HepG2 (cell line): Measurements from ENCODE around the gene MORC1. TPM values are rescaled to one million over a fixed set of nuclear protein-coding genes. Genes with fewer than 3 reads are reported as not detected.

Source experiments
- ATAC-seq: fragments of 200-7000 bp; cut with Tn5 transposase; 3 replicates; pipeline ENCODE4 v1.9.1; 2020; ENCODE audit warnings: mild to moderate bottlenecking, moderate library complexity
- BruUV-seq: library from RNA; stranded (reverse); fragments of 400-500 nt; replicated peaks from 2 replicates; lab custom pipeline; 2021; lab: Mats Ljungman, UMichigan
- CTCF ChIA-PET: fragments of 300-600 bp; formaldehyde crosslinking; extraction: SDS; loops from one replicate; lab custom pipeline; 2021; ENCODE audit warnings: low total read pairs, inconsistent platforms, low intra/inter-chr PET ratio; lab: Yijun Ruan, JAX
- POLR2A ChIA-PET: fragments of 350-600 bp; sonication (Branson Sonifier 250); formaldehyde crosslinking; loops from one replicate; lab custom pipeline; 2020; ENCODE audit warnings: antibody characterized with exemption, inconsistent platforms; lab: Yijun Ruan, JAX
- DNase-seq: peaks from one replicate; pipeline ENCODE4 v3.0.0-alpha.2; 2015; ENCODE audit warnings: low spot score
- FAIRE-seq: peaks from 3 replicates; lab custom pipeline; 2011; peaks lifted over from hg19 to GRCh38; lab: Jason Lieb, UNC
- H2AFZ ChIP-seq: one replicate; pipeline ENCODE4 v1.6.1; 2011; ENCODE audit warnings: low read length, inconsistent platforms
- H3K27ac ChIP-seq: fragments of 300-600 bp; 3 replicates; pipeline ENCODE4 v1.8.0; 2011; ENCODE audit warnings: mixed run types, mild to moderate bottlenecking, mixed read lengths, low read length, inconsistent platforms; ENCODE audit not compliant: insufficient read depth; ENCODE audit errors: extremely low read length
- H3K27me3 ChIP-seq, 2 experiments: fragments of 200-600 bp in 1 of 2; 2 replicates in 1 of 2; 3 replicates in 1 of 2; pipeline versions ENCODE4 v1.6.0 to v1.8.0; 2011; ENCODE audit warnings: low read length in 2 of 2, mild to moderate bottlenecking in 2 of 2, moderate library complexity in 2 of 2, inconsistent platforms in 1 of 2; ENCODE audit not compliant: insufficient read depth in 2 of 2, control insufficient read depth in 1 of 2
- H3K36me3 ChIP-seq, 2 experiments: fragments of 200-600 bp in 1 of 2; replicated peaks in 1 of 2; 2 replicates in 1 of 2; 3 replicates in 1 of 2; pipeline versions ENCODE4 v1.5.1 to v1.8.0; 2011; ENCODE audit warnings: low read length in 2 of 2, inconsistent platforms in 1 of 2; ENCODE audit not compliant: insufficient read depth in 2 of 2, control insufficient read depth in 1 of 2
- H3K4me1 ChIP-seq: 2 replicates; pipeline ENCODE4 v1.5.1; 2012; ENCODE audit warnings: low read length, inconsistent platforms; ENCODE audit not compliant: insufficient read depth
- H3K4me2 ChIP-seq: 2 replicates; pipeline ENCODE4 v1.6.0; 2011; ENCODE audit warnings: low read depth, low read length, inconsistent platforms
- H3K4me3 ChIP-seq, 3 experiments: fragments of 200-600 bp in 1 of 3; sonication (generic), shearing (Covaris generic) in 1 of 3; replicated peaks in 1 of 3; 2 replicates each; pipeline ENCODE4 v1.5.1; 2011 to 2016; ENCODE audit warnings: low read length in 3 of 3, inconsistent platforms in 2 of 3, low read depth in 2 of 3, mild to moderate bottlenecking in 2 of 3, control low read depth in 1 of 3, mixed read lengths in 1 of 3; ENCODE audit not compliant: insufficient read depth in 1 of 3
- H3K79me2 ChIP-seq: one replicate; pipeline ENCODE4 v1.6.1; 2011; ENCODE audit warnings: low read length, inconsistent platforms; ENCODE audit not compliant: insufficient read depth
- H3K9ac ChIP-seq: 2 replicates; pipeline ENCODE4 v1.6.0; 2011; ENCODE audit warnings: mild to moderate bottlenecking, low read depth, low read length, inconsistent platforms; ENCODE audit not compliant: insufficient read depth
- H3K9me3 ChIP-seq: 2 replicates; pipeline ENCODE4 v1.5.1; 2012; ENCODE audit warnings: mild to moderate bottlenecking, low read length
- H4K20me1 ChIP-seq: 2 replicates; pipeline ENCODE4 v1.6.0; 2011; ENCODE audit warnings: inconsistent platforms, mild to moderate bottlenecking, low read length, moderate library complexity; ENCODE audit not compliant: insufficient read depth
- ATRX ChIP-seq: sonication (generic); formaldehyde crosslinking; IDR thresholded peaks from 2 replicates; pipeline ENCODE4 v1.4.0; 2020; ENCODE audit warnings: missing genetic modification reagents, borderline replicate concordance
- BHLHE40 ChIP-seq: IDR thresholded peaks from 2 replicates; pipeline ENCODE4 v1.6.1; 2011; ENCODE audit warnings: low read length, improper control_type of control experiment
- EHMT2 ChIP-seq: fragments of 200-600 bp; sonication (generic); IDR thresholded peaks from 2 replicates; pipeline ENCODE4 v1.7.0; 2017; ENCODE audit warnings: antibody characterized with exemption, low read depth, low read length, borderline replicate concordance
- ELF3 ChIP-seq: IDR thresholded peaks from 2 replicates; pipeline ENCODE4 v1.6.1; 2016; ENCODE audit warnings: missing genetic modification reagents, missing compliant biosample characterization
- JUND ChIP-seq: sonication (generic); formaldehyde crosslinking; IDR thresholded peaks from 2 replicates; pipeline ENCODE4 v1.8.0; 2022; ENCODE audit warnings: mild to moderate bottlenecking, missing genetic modification reagents
- KDM5A ChIP-seq: fragments of 200-600 bp; sonication (generic); IDR thresholded peaks from 2 replicates; pipeline ENCODE4 v1.7.0; 2018; ENCODE audit warnings: antibody characterized with exemption, mild to moderate bottlenecking, low read length, borderline replicate concordance
- KLF15 ChIP-seq: sonication (generic); formaldehyde crosslinking; IDR thresholded peaks from 2 replicates; pipeline ENCODE4 v1.8.1; 2023; ENCODE audit warnings: borderline replicate concordance, mild to moderate bottlenecking, inconsistent platforms, missing genetic modification reagents, mixed read lengths
- MYNN ChIP-seq: sonication (generic); formaldehyde crosslinking; IDR thresholded peaks from 2 replicates; pipeline ENCODE4 v1.4.0; 2020; ENCODE audit warnings: mild to moderate bottlenecking, low read depth, missing genetic modification reagents
- NAIF1 ChIP-seq: sonication (generic); formaldehyde crosslinking; IDR thresholded peaks from 2 replicates; pipeline ENCODE4 v1.5.0; 2020; ENCODE audit warnings: mild to moderate bottlenecking, missing genetic modification reagents, borderline replicate concordance
- NFRKB ChIP-seq: fragments of 450-650 bp; IDR thresholded peaks from 2 replicates; pipeline ENCODE4 v1.6.1; 2017
- NFYC ChIP-seq: IDR thresholded peaks from 2 replicates; pipeline ENCODE4 v1.6.1; 2016; ENCODE audit warnings: missing genetic modification reagents, missing compliant biosample characterization
- NKX3-1 ChIP-seq: sonication (generic); formaldehyde crosslinking; IDR thresholded peaks from 2 replicates; pipeline ENCODE4 v1.5.0; 2020; ENCODE audit warnings: missing genetic modification reagents
- NR2F2 ChIP-seq: IDR thresholded peaks from 2 replicates; pipeline ENCODE4 v1.6.1; 2012; ENCODE audit warnings: low read depth, inconsistent platforms, borderline replicate concordance
- PHF5A ChIP-seq: IDR thresholded peaks from one replicate; pipeline ENCODE4 v1.6.1; 2018; ENCODE audit warnings: low read depth, missing genetic modification reagents; ENCODE audit not compliant: unreplicated experiment
- ZFP41 ChIP-seq: sonication (generic); formaldehyde crosslinking; IDR thresholded peaks from 2 replicates; pipeline ENCODE4 v1.4.0; 2020; ENCODE audit warnings: mild to moderate bottlenecking, missing genetic modification reagents, borderline replicate concordance
- ZNF674 ChIP-seq: sonication (generic); formaldehyde crosslinking; IDR thresholded peaks from 2 replicates; pipeline ENCODE4 v1.5.0; 2020; ENCODE audit warnings: low read depth, mild to moderate bottlenecking, missing genetic modification reagents
- ZNF83 ChIP-seq: sonication (generic); formaldehyde crosslinking; IDR thresholded peaks from 2 replicates; pipeline ENCODE4 v1.4.0; 2020; ENCODE audit warnings: missing genetic modification reagents, mild to moderate bottlenecking, borderline replicate concordance
- WGBS: methylation state at CpG from one replicate; pipeline ENCODE4 v1.1.6; 2017; ENCODE audit warnings: low lambda C conversion rate; 5-methylcytosine and 5-hydroxymethylcytosine counted together
- in situ Hi-C: cut with HindIII; loops from 2 replicates; pipeline ENCODE4 v1.10.0; 2017; ENCODE audit warnings: low pct_unique_long_range_greater_than_20kb; ENCODE audit not compliant: extremely low pct_ligation_motif_present
- intact Hi-C: fragments of 100-400 bp; cut with micrococcal nuclease; formaldehyde crosslinking; loops from one replicate; pipeline ENCODE4 v1.10.0; 2022; ENCODE audit not compliant: unreplicated experiment
- polyA plus RNA-seq, 8 experiments: library from polyadenylated mRNA; depleted of rRNA in 3 of 8; stranded (reverse) in 7 of 8; unstranded in 1 of 8; fragments of >200 nt; fragmentation: Illumina TruSeq in 4 of 8; extraction: Trizol in 4 of 8; gene quantifications; 2 replicates each; pipeline versions ENCODE4 v1.2.1 to v1.2.3, GENCODE V29; 2011 to 2016; ENCODE audit warnings: low read depth in 4 of 8, missing spikeins in 1 of 8, mixed read lengths in 1 of 8; ENCODE audit not compliant: insufficient read depth in 1 of 8
- total RNA-seq, 5 experiments: library from RNA; depleted of rRNA; stranded (reverse); fragments of >200 nt; fragmentation: Illumina TruSeq; extraction: Trizol; gene quantifications; 2 replicates each; pipeline ENCODE4 v1.2.3, GENCODE V29; 2016; ENCODE audit warnings: low read depth in 1 of 5
- TF ChIP-seq, protein P1 (sequence below): sonication (generic); formaldehyde crosslinking; IDR thresholded peaks from 2 replicates; pipeline ENCODE4 v1.9.0; 2021; ENCODE audit warnings: missing genetic modification reagents, mild to moderate bottlenecking, borderline replicate concordance
- TF ChIP-seq, protein P2 (sequence below): sonication (generic); formaldehyde crosslinking; IDR thresholded peaks from 2 replicates; pipeline ENCODE4 v1.8.0; 2022; ENCODE audit warnings: low read depth, missing genetic modification reagents

MORC1 gene
- total and polyA plus RNA-seq, 2 of the 13 experiments (the other 11 are each of a cell fraction or from before 2014, with no cell fraction given), result not detected

DNA sequence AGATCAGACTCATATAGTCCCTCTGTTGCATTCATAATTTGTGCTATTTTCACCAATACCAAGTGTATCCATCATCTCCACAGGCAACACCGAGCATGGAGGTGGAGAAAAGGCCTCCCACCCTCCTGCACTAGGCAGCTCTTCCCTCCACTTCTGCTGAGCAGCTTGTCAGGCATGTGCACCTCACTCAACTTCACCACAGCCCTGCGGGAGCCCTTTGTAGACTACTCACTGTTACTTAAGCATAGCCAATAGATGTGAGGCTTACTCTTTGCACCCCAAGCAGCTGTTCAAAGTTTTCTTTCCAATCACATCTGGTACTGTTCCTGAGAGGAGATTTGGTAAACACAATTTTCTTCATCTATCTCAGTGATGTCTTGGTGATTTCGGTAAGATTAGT lies 147.4 kb downstream of the MORC1 start (continued):
- no peak for TF ChIP-seq NR2F2
- no peak for TF ChIP-seq ATRX (CRISPR knock-in tag)
- no peak for TF ChIP-seq ZNF674 (CRISPR knock-in tag)
- TF ChIP-seq NFYC (CRISPR knock-in tag), result no peak
- no peak for TF ChIP-seq MYNN

DNA sequence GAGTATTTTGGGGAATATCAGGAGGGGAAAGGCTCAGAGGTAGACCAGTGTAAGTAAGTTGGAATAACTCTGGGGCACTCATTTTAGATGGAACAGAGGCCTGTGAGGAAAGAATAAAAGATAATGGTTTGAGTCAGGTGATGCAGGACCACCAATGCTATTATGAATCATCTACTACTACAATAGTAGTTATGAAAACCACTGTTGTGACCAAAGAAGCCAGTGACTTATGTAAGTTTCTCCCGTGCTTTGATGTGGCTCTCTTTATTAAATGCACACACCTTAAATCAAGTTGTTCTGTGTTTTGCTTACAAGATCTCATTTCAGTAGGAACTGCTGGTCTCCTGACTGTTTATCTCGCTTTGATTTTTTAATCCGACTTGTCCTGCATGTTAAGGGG lies 151.2 kb downstream of the MORC1 start:
- FAIRE-seq (no peak), ATAC-seq (no peak), DNase-seq (no peak)
- Histone ChIP-seq H3K27me3 (no peaks in the 10 kb centered on the region), H3K9ac (no peak overlapping the region), H3K9me3 (no peaks in the 10 kb centered on the region), H4K20me1 (no peaks in the 10 kb centered on the region), H3K27ac (no peak overlapping the region), H3K79me2 (no peaks in the 10 kb centered on the region), H3K36me3 (no peaks in the 10 kb centered on the region), H3K4me1 (no peaks in the 10 kb centered on the region), H3K4me2 (no peak overlapping the region), H3K4me3 (no peak overlapping the region)
- BruUV-seq, result no TSS peak
- POLR2A ChIA-PET, result no interaction called here
- CTCF ChIA-PET, result no interaction called here
- intact Hi-C loops, result no loop called here
- 9% methylated on average over 3 of the region's 3 CpGs for WGBS
- in situ Hi-C loops, result no loop called here
- TF ChIP-seq JUND (CRISPR knock-in tag) (no peak), NAIF1 (CRISPR knock-in tag) (no peak), KDM5A (no peak), ZFP41 (CRISPR knock-in tag) (no peak), NKX3-1 (CRISPR knock-in tag) (no peak), ZNF83 (CRISPR knock-in tag) (no peak), PHF5A (no peak), ELF3 (no peak), EHMT2 (no peak), NFRKB (no peak), BHLHE40 (no peak), KLF15 (CRISPR knock-in tag) (no peak)
- TF ChIP-seq, protein P1, sequence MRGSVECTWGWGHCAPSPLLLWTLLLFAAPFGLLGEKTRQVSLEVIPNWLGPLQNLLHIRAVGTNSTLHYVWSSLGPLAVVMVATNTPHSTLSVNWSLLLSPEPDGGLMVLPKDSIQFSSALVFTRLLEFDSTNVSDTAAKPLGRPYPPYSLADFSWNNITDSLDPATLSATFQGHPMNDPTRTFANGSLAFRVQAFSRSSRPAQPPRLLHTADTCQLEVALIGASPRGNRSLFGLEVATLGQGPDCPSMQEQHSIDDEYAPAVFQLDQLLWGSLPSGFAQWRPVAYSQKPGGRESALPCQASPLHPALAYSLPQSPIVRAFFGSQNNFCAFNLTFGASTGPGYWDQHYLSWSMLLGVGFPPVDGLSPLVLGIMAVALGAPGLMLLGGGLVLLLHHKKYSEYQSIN (CRISPR knock-in tag), result no peak
- TF ChIP-seq, protein P2, sequence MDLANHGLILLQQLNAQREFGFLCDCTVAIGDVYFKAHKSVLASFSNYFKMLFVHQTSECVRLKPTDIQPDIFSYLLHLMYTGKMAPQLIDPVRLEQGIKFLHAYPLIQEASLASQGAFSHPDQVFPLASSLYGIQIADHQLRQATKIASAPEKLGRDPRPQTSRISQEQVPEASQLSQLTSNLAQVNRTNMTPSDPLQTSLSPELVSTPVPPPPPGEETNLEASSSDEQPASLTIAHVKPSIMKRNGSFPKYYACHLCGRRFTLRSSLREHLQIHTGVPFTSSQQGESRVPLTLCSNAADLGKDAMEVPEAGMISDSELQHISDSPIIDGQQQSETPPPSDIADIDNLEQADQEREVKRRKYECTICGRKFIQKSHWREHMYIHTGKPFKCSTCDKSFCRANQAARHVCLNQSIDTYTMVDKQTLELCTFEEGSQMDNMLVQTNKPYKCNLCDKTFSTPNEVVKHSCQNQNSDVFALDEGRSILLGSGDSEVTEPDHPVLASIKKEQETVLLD (CRISPR knock-in tag), result no peak
- TF ChIP-seq, all 625 proteins: peak for 0
- H2AFZ ChIP-seq, result no peak overlapping the region
